Loucy (cell line): Measurements from ENCODE around the gene MIGA1.

Source experiments
- H2AFZ ChIP-seq: fragments of 200-600 bp; sonication (generic); 2 replicates; pipeline ENCODE4 v1.6.0; 2016; ENCODE audit warnings: antibody characterized with exemption, mild to moderate bottlenecking, low read length, moderate library complexity
- H3F3A ChIP-seq: fragments of 200-600 bp; 2 replicates; pipeline ENCODE4 v1.6.0; 2016; ENCODE audit warnings: antibody characterized with exemption, low read depth, mild to moderate bottlenecking
- H3K27me3 ChIP-seq: fragments of 200-600 bp; sonication (generic); 2 replicates; pipeline ENCODE4 v1.6.1; 2014; ENCODE audit warnings: low read length, mild to moderate bottlenecking; ENCODE audit not compliant: insufficient read depth, poor library complexity, severe bottlenecking
- H3K36me3 ChIP-seq: fragments of 200-600 bp; sonication (generic); 2 replicates; pipeline ENCODE4 v1.6.1; 2016; ENCODE audit warnings: low read length; ENCODE audit not compliant: insufficient read depth
- H3K4me1 ChIP-seq: fragments of 200-600 bp; sonication (generic); 2 replicates; pipeline ENCODE4 v1.5.1; 2014; ENCODE audit warnings: low read length, mild to moderate bottlenecking; ENCODE audit not compliant: insufficient read depth, poor library complexity, severe bottlenecking
- H3K4me2 ChIP-seq: fragments of 200-600 bp; sonication (generic); 2 replicates; pipeline ENCODE4 v1.6.0; 2014; ENCODE audit warnings: antibody characterized with exemption, low read length, low read depth, mild to moderate bottlenecking; ENCODE audit not compliant: poor library complexity, severe bottlenecking
- H3K4me3 ChIP-seq: fragments of 200-600 bp; sonication (generic); 2 replicates; pipeline ENCODE4 v1.5.1; 2014; ENCODE audit warnings: low read length, mild to moderate bottlenecking, mixed read lengths; ENCODE audit not compliant: poor library complexity, severe bottlenecking
- H3K79me2 ChIP-seq: fragments of 200-600 bp; sonication (generic); 2 replicates; pipeline ENCODE4 v1.6.1; 2014; ENCODE audit warnings: low read length; ENCODE audit not compliant: insufficient read depth
- H3K9ac ChIP-seq: fragments of 200-600 bp; sonication (generic); 2 replicates; pipeline ENCODE4 v1.6.0; 2014; ENCODE audit warnings: mild to moderate bottlenecking, low read depth, low read length, moderate library complexity; ENCODE audit not compliant: poor library complexity, severe bottlenecking
- H3K9me2 ChIP-seq: fragments of 200-600 bp; sonication (generic); replicated peaks from 2 replicates; pipeline ENCODE4 v1.6.1; 2016; ENCODE audit warnings: low read depth, low read length, mixed read lengths
- H3K9me3 ChIP-seq: fragments of 200-600 bp; sonication (generic); 2 replicates; pipeline ENCODE4 v1.6.1; 2014; ENCODE audit warnings: mild to moderate bottlenecking, antibody characterized with exemption, low read length, low read depth; ENCODE audit not compliant: insufficient read depth
- H4K20me1 ChIP-seq: fragments of 200-600 bp; sonication (generic); 2 replicates; pipeline ENCODE4 v1.6.0; 2014; ENCODE audit warnings: antibody characterized with exemption, low read length, mild to moderate bottlenecking; ENCODE audit not compliant: insufficient read depth, poor library complexity, severe bottlenecking
- CTCF ChIP-seq: fragments of 200-600 bp; sonication (generic); conservative IDR thresholded peaks from 2 replicates; pipeline ENCODE4 v1.5.1; 2014; ENCODE audit warnings: mild to moderate bottlenecking, antibody characterized with exemption, low read length
- EZH2phosphoT487 ChIP-seq: fragments of 200-600 bp; IDR thresholded peaks from 2 replicates; pipeline ENCODE4 v1.6.1; 2018; ENCODE audit warnings: antibody characterized with exemption, mild to moderate bottlenecking, moderate library complexity, borderline replicate concordance

Gene MIGA1

DNA sequence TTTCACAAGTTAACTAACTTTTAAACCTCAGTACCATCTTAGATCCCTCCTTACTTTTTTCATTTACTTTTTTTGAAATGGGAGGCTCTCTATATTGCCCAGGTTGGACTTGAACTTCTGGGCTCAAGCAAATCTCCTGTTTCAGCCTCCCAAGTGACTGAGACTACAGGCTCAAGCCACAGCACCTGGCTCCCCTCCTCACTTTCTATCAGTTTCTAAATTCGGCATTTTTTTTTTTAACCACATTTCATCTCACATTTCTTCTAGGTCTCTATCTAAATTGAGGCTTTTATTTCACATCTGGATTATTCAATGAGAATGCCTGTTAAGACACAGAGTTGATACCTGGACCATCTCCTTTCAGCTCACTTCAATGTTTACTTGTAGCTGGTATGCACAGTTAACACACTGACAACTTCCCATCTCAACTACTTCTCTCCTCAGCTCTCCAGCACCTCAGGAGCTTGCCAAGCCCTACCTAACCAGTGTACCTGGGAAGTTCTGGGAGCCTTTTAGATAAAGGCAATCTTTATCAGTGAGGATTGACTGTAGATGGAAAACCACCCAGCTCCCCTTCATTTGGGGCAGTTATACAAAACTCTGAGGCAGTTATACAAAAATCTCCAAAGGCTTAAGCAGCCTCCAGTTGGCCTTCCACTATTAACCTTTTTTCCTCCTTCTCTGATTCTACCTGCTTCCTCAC, 23.2 kb upstream of the MIGA1 start:
- H4K20me1 ChIP-seq: peaks cover 68% of the 10 kb centered on the region
- no peak overlapping the region for H2AFZ ChIP-seq
- peaks cover 82% of the 10 kb centered on the region for H3K79me2 ChIP-seq
- H3K4me1 ChIP-seq: peaks cover 60% of the 10 kb centered on the region
- TF ChIP-seq EZH2phosphoT487: no peak
- no peak for TF ChIP-seq CTCF
- peak overlapping the region; percentile 97 for H3K4me3 ChIP-seq
- H3K9me2 ChIP-seq: no peaks in the 10 kb centered on the region
- peak overlapping the region; percentile 95 for H3K9ac ChIP-seq
- H3K27me3 ChIP-seq: no peaks in the 10 kb centered on the region
- H3K9me3 ChIP-seq: no peaks in the 10 kb centered on the region
- H3F3A ChIP-seq: 0 out of 2 replicates have a peak, but pooled peaks cover 3% of the 10 kb centered on the region
- peak overlapping the region; percentile 97 for H3K4me2 ChIP-seq
- no peaks in the 10 kb centered on the region for H3K36me3 ChIP-seq

- H3K79me2 ChIP-seq: peaks cover 73% of the 10 kb centered on the region
- peaks cover 66% of the 10 kb centered on the region for H4K20me1 ChIP-seq
- H2AFZ ChIP-seq: no peak overlapping the region
- peak overlapping the region; percentile 97 for H3K4me2 ChIP-seq
- H3K4me1 ChIP-seq: peaks cover 58% of the 10 kb centered on the region
- H3K36me3 ChIP-seq: no peaks in the 10 kb centered on the region
- TF ChIP-seq CTCF (no peak), EZH2phosphoT487 (no peak)
- H3K4me3 ChIP-seq: peak overlapping the region; percentile 97
- no peaks in the 10 kb centered on the region for H3K27me3 ChIP-seq
- no peaks in the 10 kb centered on the region for H3K9me2 ChIP-seq
- no peaks in the 10 kb centered on the region for H3K9me3 ChIP-seq
- 0 out of 2 replicates have a peak, but pooled peaks cover 3% of the 10 kb centered on the region for H3F3A ChIP-seq
- peak overlapping the region; percentile 95 for H3K9ac ChIP-seq
Measured at GRCh38 chr1:77757066-77757584, 22.3 kb upstream of the MIGA1 start.

DNA sequence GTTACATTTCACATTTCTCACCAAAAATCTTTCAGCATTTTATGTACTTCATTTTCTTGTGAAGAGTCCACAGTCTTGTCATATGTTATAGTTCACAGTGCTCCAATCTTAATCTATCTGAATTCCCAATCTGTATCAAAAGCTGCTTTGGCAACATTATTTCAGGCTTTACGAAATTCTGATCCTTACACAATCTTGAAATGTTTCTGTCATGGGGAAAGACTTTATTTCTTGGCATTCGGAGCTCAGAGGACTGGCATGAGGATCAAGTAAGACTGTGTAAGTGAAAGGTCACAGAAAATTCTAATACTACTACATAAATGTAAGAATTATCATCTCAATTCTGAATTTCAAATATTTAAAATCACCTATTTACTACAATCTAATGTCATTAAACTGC, 21.8 kb upstream of the MIGA1 start:
- Histone ChIP-seq H3K79me2 (peaks cover 69% of the 10 kb centered on the region), H4K20me1 (peaks cover 66% of the 10 kb centered on the region), H3K36me3 (no peaks in the 10 kb centered on the region), H3K4me1 (peaks cover 58% of the 10 kb centered on the region), H3K9me2 (no peaks in the 10 kb centered on the region), H3K4me3 (peak overlapping the region; percentile 97), H3K9me3 (no peaks in the 10 kb centered on the region), H3K4me2 (peak overlapping the region; percentile 97), H3F3A (0 out of 2 replicates have a peak, but pooled peaks cover 3% of the 10 kb centered on the region), H3K27me3 (no peaks in the 10 kb centered on the region), H3K9ac (peak overlapping the region; percentile 95), H2AFZ (no peak overlapping the region)
- TF ChIP-seq EZH2phosphoT487: no peak
